ENCODE measurements around the gene CFAP69.

DNA sequence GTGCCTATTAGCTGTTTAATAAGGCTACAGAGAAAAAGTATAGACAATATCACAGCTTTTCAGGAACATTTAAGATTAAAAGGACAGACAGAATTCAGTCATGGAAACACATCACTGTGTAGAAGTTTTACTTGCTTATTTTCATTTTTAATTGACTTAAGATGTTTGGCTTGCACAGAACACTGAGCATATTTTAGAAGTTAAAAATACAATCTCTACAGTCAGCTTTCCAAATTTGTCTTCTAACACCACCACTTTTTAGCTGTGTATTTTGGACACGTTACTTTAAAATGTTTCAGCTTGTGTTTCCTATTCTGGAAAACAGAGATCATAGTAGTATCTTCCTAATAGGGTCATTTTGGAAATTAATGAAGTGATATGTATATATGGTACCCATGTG is 11.8 kb downstream of the CFAP69 start:
- TF ChIP-seq POLR2A (IDR thresholded peaks at IDR 0.05; ENCODE audit: extremely low read depth, insufficient read length) (no peak), MYC (IDR thresholded peaks at IDR 0.05; ENCODE audit: low read depth, low read length) (no peak)
- TF ChIP-seq, protein P1, sequence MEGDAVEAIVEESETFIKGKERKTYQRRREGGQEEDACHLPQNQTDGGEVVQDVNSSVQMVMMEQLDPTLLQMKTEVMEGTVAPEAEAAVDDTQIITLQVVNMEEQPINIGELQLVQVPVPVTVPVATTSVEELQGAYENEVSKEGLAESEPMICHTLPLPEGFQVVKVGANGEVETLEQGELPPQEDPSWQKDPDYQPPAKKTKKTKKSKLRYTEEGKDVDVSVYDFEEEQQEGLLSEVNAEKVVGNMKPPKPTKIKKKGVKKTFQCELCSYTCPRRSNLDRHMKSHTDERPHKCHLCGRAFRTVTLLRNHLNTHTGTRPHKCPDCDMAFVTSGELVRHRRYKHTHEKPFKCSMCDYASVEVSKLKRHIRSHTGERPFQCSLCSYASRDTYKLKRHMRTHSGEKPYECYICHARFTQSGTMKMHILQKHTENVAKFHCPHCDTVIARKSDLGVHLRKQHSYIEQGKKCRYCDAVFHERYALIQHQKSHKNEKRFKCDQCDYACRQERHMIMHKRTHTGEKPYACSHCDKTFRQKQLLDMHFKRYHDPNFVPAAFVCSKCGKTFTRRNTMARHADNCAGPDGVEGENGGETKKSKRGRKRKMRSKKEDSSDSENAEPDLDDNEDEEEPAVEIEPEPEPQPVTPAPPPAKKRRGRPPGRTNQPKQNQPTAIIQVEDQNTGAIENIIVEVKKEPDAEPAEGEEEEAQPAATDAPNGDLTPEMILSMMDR (IDR thresholded peaks at IDR 0.05; ENCODE audit: low read depth, low read length) = no peak
- TF ChIP-seq, protein P2, sequence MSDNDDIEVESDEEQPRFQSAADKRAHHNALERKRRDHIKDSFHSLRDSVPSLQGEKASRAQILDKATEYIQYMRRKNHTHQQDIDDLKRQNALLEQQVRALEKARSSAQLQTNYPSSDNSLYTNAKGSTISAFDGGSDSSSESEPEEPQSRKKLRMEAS (IDR thresholded peaks at IDR 0.05; ENCODE audit: low read depth, low read length) = no peak
